ENCODE measurements around the gene IRX4.

Gene IRX4

DNA sequence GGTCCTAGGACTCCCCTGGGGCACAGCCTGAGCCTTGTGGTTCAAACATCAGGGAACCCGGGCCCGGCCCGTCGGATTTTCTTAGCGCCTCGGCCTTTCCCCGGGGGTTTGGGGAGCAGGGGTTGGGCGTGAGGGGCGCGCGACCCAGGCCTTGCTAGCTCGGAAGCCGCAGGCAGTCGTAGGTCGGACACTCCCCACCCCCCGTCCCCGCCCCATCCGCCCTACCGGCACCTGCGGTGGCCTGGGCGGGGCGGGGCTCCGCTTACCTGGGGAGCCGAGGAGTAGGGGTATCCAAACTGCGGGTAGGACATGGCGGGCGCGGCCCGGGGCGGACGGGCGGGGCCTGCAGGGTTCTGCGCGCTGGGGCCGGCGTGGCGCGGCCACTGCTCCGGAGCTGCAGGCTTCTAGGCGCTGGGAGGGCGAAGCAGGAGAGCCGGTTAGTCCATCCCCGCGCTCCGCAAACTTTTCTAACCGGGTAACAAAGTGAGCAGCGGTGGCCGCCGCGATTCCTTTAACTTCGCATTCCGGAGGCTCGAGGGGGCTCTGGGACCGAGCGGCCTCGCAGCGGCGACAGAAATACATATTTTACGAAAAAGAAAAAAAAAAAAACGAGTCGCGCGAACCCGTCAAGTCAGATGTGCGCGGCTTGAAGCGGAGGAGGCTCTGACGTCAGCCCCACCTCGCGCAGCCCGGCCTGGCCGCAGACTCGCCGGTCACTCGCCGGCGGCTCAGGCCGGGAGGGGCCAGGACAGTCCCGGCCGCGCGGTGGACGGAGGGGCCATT lies at the start of gene IRX4:
IRX4 (minus strand) TSS at position 589 of the 783 bp plus-strand sequence; CDS start at position 311, 278 bp downstream.
- DNase-seq: no peak

DNA sequence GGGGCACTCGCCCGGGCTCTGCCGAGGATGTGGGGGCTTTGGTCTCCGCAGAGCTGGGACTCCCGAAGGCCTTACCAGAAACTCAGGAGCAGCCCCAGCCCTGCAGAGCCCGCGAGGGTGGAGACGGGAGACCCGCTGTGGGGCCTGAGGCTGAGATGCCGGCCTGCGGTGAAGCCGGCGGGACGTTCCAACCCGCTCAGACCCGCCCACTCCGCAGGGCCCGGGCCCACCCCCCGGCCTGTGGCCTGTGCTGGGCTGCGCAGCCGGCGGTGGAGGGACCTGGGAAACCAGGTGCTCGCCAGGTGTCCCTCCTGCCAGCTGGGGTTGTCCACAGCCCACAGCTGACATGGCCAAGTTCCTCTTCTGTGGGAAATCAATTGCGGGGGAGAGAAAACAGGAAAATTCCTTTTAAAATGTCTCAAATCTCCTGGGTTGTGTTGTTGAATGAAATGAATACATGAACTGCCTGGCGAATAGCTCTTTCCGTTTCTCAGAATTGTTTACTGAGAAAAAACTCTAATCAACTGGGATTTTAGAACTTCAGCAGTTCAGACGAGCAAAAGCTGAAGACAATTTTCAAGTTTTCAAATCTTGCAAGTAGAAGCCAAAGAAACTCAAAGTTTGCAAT lies 49.0 kb upstream of the IRX4 start:
- no peak for DNase-seq

DNA sequence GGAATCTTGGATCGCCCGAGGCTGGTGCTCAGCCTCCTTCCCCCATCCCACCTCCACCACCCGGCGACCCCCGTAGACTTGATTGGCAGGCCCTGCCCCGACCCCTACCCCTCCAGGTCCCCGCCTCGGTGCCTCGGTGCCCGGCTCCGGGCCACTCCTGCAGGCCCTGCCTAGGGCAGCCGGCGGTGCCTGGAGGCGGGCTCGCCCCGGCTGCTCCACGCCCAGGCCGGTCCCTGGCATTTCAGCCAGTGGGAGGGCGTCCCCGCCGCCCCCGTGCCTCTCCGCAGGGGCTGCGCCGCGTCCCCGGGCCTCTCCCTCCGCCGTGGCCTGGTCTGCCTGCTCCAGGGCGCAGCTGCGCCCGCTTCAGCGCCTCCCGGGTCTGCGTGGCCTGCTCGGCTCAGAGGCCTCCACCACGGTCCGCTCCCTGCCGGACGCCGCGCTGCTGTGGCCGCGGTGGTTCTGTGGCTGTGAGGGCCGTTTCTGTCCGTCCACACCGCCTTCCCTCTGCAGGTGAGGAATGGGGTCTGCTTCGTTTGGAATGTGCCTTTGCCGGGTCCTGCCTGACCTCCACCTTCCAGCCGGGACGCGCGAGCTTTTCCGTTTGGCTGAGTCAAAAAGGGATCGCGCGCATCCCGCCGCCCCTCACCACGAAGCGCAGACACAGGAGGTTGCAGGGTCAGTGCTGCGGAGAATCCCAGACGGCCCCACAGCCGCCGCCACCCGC lies 48.3 kb upstream of the IRX4 start:
- DNase-seq: no peak

DNA sequence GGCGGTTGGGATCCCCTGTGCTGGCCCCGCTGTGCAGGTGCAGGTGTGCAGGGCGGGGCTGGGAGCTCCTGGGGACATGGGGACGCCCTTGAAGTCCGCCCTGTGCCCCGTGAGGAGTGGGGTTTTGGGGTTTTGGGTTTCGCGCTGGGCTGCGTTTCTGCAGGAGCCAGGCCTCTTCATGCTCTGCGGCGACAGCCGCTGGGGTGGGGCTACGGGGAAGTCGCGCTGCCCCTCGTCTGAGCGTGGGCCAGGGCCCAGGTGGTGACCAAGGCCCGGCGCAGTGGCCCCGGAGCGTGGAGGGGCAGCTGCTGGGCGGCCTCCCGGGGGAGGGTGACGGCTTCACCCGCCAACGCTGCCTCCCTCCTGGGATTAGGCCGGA lies 47.8 kb upstream of the IRX4 start:
- no peak for DNase-seq

DNA sequence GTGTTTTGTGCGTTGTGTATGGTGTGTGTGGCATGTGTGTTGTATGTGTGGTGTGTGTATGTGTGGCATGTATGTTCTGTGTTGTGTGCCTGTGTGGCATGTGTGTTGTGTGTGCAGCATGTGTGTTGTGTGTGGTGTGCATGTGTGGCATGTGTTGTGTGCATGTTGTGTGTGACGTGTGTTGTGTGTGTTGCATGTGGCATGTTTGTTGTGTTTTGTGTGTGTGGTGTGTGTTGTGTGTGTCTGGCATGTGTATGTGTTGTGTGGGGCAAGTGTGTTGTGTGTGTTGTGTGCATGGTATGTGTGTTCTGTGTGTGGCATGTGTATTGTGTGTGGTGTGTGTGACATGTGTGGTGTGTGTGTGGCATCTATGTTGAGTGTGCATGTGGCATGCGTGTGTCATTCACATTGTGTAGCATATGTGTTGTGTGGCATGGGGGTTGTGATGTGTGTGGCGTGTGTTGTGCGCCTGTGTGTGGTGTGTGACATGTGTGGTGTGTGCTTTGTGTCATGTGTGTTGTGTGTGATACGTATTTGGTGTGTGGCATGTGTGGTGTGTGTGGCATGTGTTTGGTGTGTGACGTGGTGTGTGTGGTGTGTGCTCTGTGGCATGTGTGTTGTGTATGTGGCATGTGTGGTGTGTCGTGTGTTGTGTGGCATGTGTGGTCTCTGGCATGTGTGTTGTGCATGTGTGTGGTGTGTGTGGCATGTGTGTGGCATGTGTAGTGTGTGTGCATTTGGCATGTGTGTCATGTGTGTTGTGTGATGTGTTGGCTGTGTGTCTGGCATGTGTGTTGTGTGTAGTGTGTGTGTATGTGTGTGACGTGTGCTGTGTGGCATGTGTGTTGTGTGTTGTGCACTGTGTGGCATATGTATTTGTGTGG lies 46.6 kb upstream of the IRX4 start:
- DNase-seq: no peak

DNA sequence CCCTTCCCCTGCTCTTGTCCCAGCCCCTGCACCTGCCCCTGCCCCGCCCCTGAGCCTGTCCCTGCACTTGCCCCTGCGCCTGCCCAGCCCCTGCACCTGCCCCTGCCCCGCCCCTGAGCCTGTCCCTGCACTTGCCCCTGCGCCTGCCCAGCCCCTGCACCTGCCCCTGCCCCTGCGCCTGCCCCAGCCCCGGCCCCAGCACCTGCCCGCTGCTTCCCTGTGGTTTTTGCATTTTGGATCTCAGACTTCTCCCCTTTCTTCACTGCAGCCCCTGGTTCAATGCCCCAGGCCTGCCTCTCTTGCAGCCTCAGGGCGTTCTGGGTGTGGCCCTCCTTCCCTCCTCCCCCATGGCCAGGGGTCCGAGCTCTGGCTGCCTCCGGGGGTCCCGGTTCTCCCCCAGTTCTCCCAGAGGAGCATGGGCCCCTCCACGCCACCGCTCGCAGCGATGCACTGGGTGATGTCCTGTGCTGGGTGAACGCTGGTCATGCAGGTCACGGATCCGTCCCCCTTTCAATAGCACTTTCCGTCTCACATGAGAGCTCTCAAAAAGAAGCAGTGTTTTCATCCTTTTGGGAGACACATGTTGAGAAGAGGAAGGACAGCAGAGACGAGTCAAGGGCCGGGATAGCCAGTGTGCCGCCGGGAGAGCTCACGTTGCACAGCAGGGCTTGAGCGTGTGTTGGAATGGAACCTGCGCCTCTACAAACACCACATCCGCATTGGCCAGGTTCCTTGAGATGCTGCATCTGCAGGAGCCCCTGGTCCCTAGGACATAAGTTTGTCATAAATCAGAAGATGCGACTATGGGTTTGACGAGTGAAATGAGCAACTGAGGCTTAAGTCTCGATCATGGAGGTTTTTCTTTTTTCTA lies 44.0 kb upstream of the IRX4 start:
- no peak for DNase-seq

DNA sequence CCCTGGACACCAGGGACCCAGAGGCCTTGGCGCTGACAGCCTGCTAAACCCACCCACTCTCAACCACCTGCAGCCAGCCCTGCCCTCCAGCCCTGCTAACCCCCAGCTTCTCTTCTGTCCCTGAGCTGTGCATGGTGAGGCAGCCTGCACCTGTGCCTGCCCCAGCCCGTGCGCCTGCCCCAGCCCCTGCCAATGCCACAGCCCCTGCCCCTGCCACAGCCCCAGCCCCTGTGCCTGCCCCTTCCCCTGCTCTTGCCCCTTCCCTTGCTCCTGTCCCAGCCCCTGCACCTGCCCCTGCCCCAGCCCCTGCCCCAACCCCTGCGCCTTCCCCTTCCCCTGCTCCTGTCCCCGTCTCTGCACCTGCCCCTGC lies 43.3 kb upstream of the IRX4 start:
- DNase-seq: no peak

DNA sequence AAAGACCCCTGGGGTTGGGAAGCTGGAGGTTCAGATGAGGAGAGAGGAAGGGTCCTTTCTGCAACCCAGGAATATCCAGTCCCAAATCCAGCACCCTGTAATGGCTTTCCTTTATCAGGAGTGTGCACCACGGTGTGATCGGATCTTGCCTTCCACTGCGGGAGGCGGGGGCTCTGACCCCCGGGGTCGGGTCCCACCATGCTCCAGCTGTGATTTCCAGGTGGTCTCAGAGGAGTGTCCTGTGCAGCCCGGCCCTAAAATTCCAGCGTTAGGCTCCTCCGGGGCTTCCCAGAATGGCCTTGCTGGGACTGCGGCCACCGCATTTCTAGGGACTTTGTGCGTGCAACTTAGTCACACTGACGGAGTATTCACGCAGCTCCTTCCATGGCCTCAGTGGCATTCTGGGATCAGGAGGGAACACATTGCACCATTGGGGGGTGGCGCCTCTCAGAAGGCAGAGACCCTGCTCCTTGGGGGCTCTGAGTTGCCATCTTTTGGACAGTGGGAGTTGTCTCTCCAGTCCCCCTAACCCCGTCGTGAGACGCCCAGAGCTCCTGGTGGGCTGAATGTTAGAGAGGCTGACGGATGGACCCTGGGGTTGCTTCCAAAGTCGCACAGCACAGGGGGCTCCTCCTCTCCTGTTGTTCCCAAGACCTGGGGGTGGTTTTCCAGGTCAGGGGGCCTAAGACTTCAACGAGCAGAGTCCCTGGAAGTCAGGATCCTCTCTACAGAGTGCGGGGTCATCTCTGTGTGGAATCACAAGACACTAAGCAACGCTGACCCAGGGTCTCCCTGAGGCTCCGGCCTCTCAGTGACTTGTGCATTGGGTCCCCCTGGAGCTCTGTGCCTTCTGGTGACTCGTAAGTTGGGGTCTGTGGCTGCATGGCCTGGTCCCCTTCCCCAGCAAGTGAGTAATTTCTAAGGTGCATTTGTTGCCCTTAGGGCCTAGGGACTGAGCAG lies 42.7 kb upstream of the IRX4 start:
- DNase-seq: no peak

DNA sequence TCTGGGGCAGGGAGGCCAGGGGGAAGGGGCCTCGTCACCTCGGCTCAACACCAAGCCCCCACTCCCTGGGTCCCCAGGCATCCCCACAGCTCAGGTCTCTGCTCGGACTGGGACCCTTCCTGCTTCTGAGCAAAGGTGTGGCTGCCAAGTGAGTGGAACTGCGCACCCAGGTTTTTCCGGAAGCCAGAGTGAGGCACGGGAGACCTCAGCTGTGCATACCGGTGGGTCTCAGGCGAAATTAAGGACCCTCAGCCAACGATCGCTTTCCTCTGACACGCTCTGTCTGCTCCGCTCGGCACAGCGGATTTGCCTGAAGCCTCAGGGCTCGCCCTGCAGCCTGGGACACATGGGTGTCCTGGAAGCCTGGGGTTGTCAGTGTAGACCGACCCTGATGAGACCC lies 41.0 kb upstream of the IRX4 start:
- no peak for DNase-seq

DNA sequence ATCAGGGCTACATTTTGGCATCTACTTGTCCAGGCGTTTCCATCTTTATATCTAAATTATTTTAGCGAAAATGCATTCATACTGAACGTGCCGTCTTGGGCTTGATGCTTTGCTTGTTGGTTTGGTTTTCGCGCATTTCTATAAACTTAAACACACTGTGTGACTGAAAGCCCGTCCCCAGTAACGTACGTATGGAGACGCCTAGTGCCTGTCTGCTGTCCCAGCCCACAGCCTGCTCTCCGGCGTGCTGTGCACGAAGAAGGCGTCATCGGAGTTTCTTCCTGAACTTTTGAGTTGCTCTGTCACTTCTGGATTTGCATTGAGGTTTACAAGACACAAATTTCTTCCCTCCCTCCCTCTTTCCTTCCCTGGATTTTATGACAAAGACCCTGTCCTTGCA lies 40.6 kb upstream of the IRX4 start:
- DNase-seq: no peak

DNA sequence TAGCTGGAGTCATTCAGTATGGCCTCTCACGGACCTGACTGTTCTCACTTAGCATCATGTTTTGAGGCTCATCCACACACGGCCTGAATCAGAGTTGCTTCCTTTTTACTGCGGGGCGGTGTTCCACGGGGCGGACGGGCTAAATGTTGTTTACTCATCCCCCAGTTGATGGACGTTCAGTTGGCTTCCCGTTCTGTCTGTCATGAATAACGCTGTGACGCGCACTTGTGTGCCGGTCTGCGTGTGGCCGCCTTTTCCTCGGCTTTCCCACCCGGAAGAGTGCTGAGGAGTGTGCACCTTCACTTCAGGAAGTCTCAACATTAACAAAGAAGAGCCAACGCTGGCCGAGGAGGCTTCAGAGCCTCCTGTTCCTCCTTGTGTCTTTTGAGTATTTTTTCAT lies 39.0 kb upstream of the IRX4 start:
- no peak for DNase-seq

DNA sequence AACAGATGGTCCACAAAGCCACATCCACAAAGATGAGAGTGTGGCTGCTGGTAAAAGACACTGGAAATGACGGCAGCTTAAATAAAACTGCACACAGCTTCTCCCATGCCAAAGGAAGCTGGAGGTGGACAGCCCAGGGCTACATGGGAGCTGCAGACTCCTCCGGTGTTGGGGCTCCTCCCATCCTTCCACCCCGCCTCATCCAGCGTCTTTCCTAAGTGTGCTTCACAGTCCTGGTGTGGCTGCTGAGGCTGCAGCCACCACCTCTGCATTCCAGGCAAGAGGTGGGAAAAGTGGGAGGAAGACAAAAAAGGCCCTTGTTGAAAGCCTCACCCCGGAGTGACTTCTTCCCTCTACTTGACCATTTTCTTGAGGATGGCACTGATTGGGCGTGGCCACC lies 37.0 kb upstream of the IRX4 start:
- no peak for DNase-seq

DNA sequence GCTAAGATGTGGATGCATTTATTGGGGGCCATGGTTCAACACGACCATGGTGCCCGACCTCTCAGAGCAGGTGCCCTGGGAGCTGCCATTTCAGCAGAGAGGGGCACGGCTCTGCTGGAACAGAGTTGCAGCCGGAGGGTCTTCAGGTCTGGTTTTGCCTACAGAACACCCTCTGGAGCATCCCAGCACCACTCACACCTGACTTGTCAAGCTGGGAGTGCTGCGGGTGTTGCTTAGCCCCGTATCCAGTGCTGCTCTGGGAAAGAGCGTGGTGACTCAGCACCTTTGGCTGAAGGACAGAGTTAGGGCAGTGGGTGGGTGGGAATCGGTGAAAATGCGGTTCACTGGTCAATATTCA lies 36.5 kb upstream of the IRX4 start:
- no peak for DNase-seq

DNA sequence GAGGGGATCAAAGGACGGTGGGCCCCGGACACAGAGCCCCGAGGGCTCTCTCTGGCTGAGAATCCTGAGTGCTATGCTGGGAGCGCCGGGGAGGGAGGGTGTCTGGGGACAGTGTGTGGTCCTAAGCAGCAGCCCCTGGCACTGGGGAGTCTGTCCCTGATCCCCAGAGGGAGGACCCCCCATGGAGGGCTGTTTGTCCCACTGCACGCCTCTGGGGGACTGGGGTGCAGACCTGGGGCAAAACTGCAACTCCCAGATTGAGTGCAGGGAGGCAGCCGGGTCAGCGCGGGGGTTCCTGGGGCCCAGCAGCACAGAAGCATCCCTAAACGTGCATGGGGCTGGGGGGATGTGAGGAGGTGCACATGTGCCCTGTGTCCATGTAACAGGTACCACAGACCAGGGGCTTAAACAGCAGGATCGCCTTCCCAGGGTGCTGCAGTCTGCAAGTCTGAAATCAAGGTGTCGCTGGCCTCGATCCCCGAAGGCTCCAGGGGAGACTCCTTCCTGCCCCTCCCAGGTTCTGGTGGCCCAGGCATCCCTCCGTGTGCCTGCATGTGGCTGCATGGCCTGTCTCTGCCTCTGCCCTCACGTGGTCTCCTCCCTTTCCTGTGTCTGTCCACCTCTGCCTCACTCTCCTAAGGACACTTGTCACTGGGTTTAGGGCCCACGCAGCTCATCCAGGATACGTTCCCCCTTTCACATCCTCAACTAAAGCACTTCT lies 35.9 kb upstream of the IRX4 start:
- DNase-seq: no peak

DNA sequence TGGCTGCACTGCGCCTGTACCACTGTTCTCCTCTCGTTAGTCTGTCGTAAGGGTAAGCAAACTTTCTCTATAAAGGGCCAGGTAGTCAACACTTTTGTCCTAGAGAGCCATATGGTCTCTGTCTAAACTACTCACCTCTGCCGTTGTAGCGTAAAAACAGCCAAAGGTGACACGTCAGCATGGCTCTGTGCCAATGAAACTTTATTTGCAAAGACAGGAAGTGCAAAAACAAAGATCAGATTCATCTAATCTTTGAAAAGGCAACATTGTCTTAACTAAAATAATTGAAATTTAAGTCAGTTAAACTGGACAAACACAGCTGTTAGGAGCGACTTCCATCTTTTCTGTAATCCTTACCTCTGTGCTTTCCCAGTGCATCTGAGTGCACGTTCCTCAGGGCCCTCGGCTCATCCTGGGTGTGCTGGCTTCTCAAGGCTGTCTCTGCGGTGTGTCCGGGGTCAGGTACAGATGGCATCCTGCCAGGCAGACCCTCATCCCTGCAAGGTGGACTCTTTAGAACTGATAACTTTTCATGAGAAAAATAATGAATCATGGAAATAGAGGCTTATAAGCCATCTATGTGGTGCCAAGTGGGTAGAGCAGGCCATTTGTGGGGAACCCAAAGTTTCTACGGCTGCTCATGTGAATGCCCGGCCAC lies 35.2 kb upstream of the IRX4 start:
- no peak for DNase-seq

DNA sequence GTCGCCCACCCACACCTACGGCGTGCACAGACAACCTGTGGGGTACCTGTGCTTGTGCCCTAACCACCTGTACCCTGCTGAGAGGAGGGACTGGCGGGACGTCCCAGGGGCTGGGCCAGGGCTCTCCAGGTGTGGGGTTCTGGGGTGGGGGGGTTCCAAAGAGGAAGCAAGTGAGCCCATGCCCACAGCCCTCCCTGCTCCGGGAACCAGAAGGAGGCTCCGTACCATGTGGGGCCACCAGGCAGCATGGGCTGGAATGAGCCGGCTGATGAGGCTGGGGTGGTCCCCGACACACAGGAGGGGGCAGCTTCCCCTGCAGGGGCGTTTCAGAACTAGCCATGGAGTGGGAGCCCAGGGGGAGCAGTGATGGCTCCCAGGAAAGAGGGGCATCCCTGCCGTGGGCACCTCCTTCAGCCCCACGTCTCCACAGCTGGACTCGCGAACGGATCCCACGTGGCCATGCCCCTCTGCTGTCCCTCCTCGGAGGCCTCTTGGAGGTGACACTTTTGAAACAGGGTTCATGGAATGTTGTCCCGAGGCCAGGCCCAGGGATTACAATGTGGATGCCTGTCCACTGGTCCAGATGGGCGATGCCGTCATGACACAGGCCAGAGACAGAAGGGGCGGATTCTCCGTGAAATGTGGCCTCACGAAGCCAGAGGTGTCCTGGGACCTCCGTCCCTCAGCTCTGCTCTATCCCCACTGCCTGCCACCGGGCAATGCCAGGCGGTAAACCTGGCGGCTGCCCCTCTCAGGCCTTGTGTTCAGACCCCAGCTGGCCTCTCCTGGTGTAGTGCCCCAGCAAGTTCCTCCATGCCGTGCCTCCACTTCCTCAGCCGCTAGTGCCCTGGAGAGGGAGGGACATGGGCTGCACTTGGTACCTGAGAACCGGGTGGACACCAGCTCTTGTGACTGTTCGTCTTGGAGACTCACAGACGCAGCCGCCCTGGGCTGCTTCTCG lies 33.6 kb upstream of the IRX4 start:
- no peak for DNase-seq

DNA sequence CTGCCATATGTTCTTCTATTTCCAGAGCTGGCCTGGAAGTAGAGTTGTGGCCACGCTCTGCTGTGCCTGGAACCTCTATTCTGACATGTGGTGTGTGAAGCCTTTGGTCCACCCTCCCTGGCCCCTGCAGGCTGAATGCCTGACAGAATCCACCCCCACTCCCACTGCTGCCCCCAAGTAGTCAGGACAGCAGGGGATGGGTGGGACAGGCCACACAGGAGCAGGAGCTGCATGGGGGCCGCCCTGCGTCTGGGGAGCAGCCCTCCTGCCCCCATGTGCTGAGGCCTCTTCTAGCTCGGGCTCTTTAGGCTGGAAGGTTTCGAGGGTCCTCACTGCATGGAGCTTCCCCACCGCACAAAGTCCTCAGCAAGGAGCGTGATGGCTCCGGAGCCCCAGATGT lies 32.6 kb upstream of the IRX4 start:
- no peak for DNase-seq

DNA sequence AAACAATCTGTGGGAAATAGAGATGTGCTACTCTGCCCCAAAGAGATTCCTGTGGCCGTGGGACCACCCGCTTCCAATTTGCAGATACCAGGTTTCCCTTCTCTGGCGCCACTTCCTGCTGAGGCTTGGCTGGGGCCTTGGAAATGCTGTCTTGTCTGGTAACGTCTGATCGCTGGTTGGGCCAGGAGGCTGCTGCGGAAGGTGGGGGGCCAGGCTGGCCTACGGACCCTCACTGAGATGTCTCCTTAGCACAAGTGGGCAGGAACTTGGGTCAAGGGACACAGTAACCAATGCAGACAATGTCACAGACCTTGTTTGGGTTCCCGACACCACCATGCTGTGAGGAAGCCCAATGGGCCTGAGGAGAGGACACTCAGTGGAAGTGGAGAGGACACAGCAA lies 31.7 kb upstream of the IRX4 start:
- DNase-seq: no peak

DNA sequence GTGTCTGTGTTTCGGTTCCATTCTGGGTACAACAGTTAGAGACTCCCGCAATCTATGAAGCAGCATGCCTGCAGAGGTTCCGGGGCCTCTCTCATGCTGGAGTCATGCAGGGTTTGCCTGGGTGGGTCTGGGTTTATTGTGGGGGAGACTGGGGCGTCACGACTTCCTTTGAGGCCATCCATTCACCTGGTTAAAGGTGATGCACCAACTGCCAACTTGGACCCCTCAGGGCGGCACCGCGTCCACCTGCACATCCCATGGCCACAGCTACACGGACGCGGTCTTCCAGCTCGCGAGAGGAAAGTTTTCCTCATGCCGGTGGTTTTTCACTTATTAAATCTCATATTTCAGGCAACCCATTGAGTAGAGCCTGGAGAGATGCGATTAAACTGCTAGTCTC lies 30.9 kb upstream of the IRX4 start:
- DNase-seq: no peak

Data from NCI-H446 (cell line).